ENCODE results near the gene STXBP3. TPM values are rescaled to one million over a fixed set of nuclear protein-coding genes. Genes with fewer than 3 reads are reported as not detected.
"Not testable (repeated sequence)": the region's sequence is repeated elsewhere in the genome, so short reads cannot be mapped to it uniquely, and the experiment has no call there.

The STXBP3 gene
- polyA plus RNA-seq, 1 of the 3 experiments (the other 2 are of a cell fraction): 12.6 TPM

DNA sequence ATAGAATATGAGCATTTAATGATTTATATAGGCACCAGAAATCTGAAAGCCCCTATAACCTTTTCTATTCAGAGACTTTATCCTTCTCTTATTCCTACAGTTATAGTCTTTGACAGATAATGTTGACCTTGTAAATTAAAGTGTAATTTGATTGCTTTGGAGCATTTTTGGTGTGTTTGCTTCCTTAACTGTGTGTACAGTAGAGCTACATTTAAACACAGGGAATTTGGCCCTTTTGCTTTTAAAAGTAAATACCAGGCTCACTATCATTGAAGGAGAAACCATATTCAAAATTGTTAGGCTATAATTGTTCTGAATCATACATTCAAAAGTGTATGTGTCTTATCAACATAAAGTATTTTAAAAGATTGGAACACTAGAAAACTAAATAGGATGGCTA is 33.0 kb downstream of the STXBP3 start:
- Histone ChIP-seq H3K27ac (ENCODE audit: low read depth in 2 of 2, low read length in 1 of 2) (no peak overlapping the region), H3K9me2 (no peaks in the 10 kb centered on the region), H3K36me3 (replicated peaks in 1 of 2; ENCODE audit: control insufficient read depth in 1 of 2, insufficient read depth in 2 of 2, low read length in 1 of 2) (peaks cover 71 to 88% of the 10 kb centered on the region in 2 experiments), H3K27me3 (ENCODE audit: insufficient read depth) (no peaks in the 10 kb centered on the region), H3K79me2 (ENCODE audit: insufficient read depth) (no peaks in the 10 kb centered on the region), H3K4me1 (ENCODE audit: control insufficient read depth in 1 of 2, insufficient read depth in 2 of 2, low read depth in 1 of 2, low read length in 1 of 2) (no peaks in the 10 kb centered on the region), H3K9ac (no peak overlapping the region), H3F3A (replicated peaks; ENCODE audit: insufficient read depth) (peaks cover 3% of the 10 kb centered on the region), H2AFZ (ENCODE audit: low read depth) (no peak overlapping the region), H3K9me3 (no peaks in the 10 kb centered on the region), H3K4me3 (ENCODE audit: low read depth in 2 of 2, low read length in 1 of 2) (no peak overlapping the region), H4K20me1 (ENCODE audit: insufficient read depth) (no peaks in the 10 kb centered on the region), H3K4me2 (no peak overlapping the region)
- DNase-seq: no peak
- POLR2A ChIA-PET: no interaction called here
- CTCF ChIA-PET: no interaction called here
- TF ChIP-seq, protein P1, sequence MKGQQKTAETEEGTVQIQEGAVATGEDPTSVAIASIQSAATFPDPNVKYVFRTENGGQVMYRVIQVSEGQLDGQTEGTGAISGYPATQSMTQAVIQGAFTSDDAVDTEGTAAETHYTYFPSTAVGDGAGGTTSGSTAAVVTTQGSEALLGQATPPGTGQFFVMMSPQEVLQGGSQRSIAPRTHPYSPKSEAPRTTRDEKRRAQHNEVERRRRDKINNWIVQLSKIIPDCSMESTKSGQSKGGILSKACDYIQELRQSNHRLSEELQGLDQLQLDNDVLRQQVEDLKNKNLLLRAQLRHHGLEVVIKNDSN (IDR thresholded peaks at IDR 0.05; ENCODE audit: borderline replicate concordance, low read depth): no peak
- TF ChIP-seq MEF2A (IDR thresholded peaks at IDR 0.05; ENCODE audit: borderline replicate concordance, low read depth): no peak
- TF ChIP-seq EP300 (IDR thresholded peaks at IDR 0.05; ENCODE audit: borderline replicate concordance in 1 of 2, low read depth in 1 of 2, low read length in 1 of 2): no peak
- no peak for TF ChIP-seq MXI1 (IDR thresholded peaks at IDR 0.05; ENCODE audit: low read depth, low read length)
- no peak for TF ChIP-seq GATA2 (CRISPR knock-in tag; IDR thresholded peaks at IDR 0.05)
- TF ChIP-seq RXRA (IDR thresholded peaks at IDR 0.05; ENCODE audit: borderline replicate concordance, low read depth): no peak
- no peak for TF ChIP-seq RFX5 (IDR thresholded peaks at IDR 0.05; ENCODE audit: low read length)
- TF ChIP-seq GABPA (IDR thresholded peaks at IDR 0.05; ENCODE audit: low read depth): no peak
- TF ChIP-seq TEAD4 (IDR thresholded peaks at IDR 0.05; ENCODE audit: borderline replicate concordance, insufficient read depth): no peak
- TF ChIP-seq TCF12 (IDR thresholded peaks at IDR 0.05): no peak
- TF ChIP-seq NRF1 (IDR thresholded peaks at IDR 0.05; ENCODE audit: low read depth, low read length): no peak
- TF ChIP-seq, protein P2, sequence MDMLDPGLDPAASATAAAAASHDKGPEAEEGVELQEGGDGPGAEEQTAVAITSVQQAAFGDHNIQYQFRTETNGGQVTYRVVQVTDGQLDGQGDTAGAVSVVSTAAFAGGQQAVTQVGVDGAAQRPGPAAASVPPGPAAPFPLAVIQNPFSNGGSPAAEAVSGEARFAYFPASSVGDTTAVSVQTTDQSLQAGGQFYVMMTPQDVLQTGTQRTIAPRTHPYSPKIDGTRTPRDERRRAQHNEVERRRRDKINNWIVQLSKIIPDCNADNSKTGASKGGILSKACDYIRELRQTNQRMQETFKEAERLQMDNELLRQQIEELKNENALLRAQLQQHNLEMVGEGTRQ (IDR thresholded peaks at IDR 0.05; ENCODE audit: borderline replicate concordance, low read depth, low read length): no peak

GRCh38 chr1:108780937-108781574 is 34.6 kb downstream of the STXBP3 start:
- H3K9ac ChIP-seq: no peak overlapping the region
- 98% methylated on average over 3 of the region's 3 CpGs for WGBS (ENCODE audit: low lambda C conversion rate)
- H3K9me2 ChIP-seq: no peaks in the 10 kb centered on the region
- no peak overlapping the region for H3K27ac ChIP-seq (ENCODE audit: low read depth in 2 of 2, low read length in 1 of 2)
- H3K4me2 ChIP-seq: no peak overlapping the region
- no peak overlapping the region for H3K4me3 ChIP-seq (ENCODE audit: low read depth in 2 of 2, low read length in 1 of 2)
- H3K79me2 ChIP-seq (ENCODE audit: insufficient read depth): no peaks in the 10 kb centered on the region
- DNase-seq: no peak
- CTCF ChIA-PET: interaction anchor here (0.9 to 1.2 kb wide), 2 partner anchors 20 to 117 kb away, joined by 3 to 4 read pairs; no protein-coding TSS in a partner anchor
- no peaks in the 10 kb centered on the region for H3K9me3 ChIP-seq
- H4K20me1 ChIP-seq (ENCODE audit: insufficient read depth): no peaks in the 10 kb centered on the region
- H3K36me3 ChIP-seq (replicated peaks in 1 of 2; ENCODE audit: control insufficient read depth in 1 of 2, insufficient read depth in 2 of 2, low read length in 1 of 2): peaks cover 66 to 90% of the 10 kb centered on the region in 2 experiments
- H3K4me1 ChIP-seq (ENCODE audit: control insufficient read depth in 1 of 2, insufficient read depth in 2 of 2, low read depth in 1 of 2, low read length in 1 of 2): no peaks in the 10 kb centered on the region
- H3F3A ChIP-seq (replicated peaks; ENCODE audit: insufficient read depth): peaks cover 3% of the 10 kb centered on the region
- POLR2A ChIA-PET: no interaction called here
- no peak for TF ChIP-seq MAX (IDR thresholded peaks at IDR 0.05; ENCODE audit: low read depth)
- no peaks in the 10 kb centered on the region for H3K27me3 ChIP-seq (ENCODE audit: insufficient read depth)
- H2AFZ ChIP-seq (ENCODE audit: low read depth): no peak overlapping the region

- H3K9ac ChIP-seq; H3K27ac ChIP-seq (ENCODE audit: low read depth in 2 of 2, low read length in 1 of 2); H4K20me1 ChIP-seq (ENCODE audit: insufficient read depth); POLR2A ChIA-PET; H3K79me2 ChIP-seq (ENCODE audit: insufficient read depth); H3K9me3 ChIP-seq; H3F3A ChIP-seq (replicated peaks; ENCODE audit: insufficient read depth); H3K4me2 ChIP-seq; DNase-seq; H3K9me2 ChIP-seq; H2AFZ ChIP-seq (ENCODE audit: low read depth); H3K4me3 ChIP-seq (ENCODE audit: low read depth in 2 of 2, low read length in 1 of 2); H3K27me3 ChIP-seq (ENCODE audit: insufficient read depth); H3K4me1 ChIP-seq (ENCODE audit: control insufficient read depth in 1 of 2, insufficient read depth in 2 of 2, low read depth in 1 of 2, low read length in 1 of 2): not testable (repeated sequence)
- 93% methylated on average over 1 of the region's 1 CpG for WGBS (ENCODE audit: low lambda C conversion rate)
- H3K36me3 ChIP-seq (replicated peaks in 1 of 2; ENCODE audit: control insufficient read depth in 1 of 2, insufficient read depth in 2 of 2, low read length in 1 of 2): peaks cover 63 to 90% of the 10 kb centered on the region in 2 experiments
- CTCF ChIA-PET: interaction anchor here (0.9 to 1.2 kb wide), 2 partner anchors 21 to 117 kb away, joined by 3 to 4 read pairs; no protein-coding TSS in a partner anchor
These were observed 35.1 kb downstream of the STXBP3 start for GRCh38 chr1:108781575-108781944.
